Islet of Langerhans (tissue), 1 donor: ENCODE data around the gene GNAI2.
"Not testable (repeated sequence)": the region's sequence is repeated elsewhere in the genome, so short reads cannot be mapped to it uniquely, and the experiment has no call there.

Experiments used
- FAIRE-seq: peaks from one replicate; lab custom pipeline; 2011; peaks lifted over from hg19 to GRCh38; lab: Jason Lieb, UNC

GNAI2 gene

GRCh38 chr3:50264964-50265485, 29.0 kb downstream of the GNAI2 start:
- FAIRE-seq, result no peak

- no peak for FAIRE-seq
Observed at GRCh38 chr3:50265571-50265970, 29.6 kb downstream of the GNAI2 start.

GRCh38 chr3:50266017-50266416, 30.0 kb downstream of the GNAI2 start:
- FAIRE-seq, result no peak

DNA sequence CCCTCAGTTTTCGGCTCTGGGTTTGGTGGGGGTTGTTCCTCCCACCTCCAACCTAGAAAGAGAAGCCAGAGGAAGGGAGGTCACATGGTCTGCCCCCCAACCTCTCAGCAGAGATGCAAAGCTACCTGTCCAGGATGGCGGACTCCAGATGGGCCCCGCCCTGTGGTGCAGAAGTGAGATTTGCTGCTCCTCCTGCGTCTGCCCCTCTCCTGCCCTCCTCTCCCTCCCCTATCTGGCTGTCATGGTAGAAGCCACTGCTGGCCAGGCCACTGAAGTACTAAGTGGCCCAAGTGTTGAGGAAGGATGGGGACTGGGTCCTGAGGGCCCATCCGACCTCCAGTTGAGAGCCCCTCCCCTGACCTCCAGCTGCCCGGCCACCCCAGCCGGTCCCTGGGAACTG, 30.8 kb downstream of the GNAI2 start:
- no peak for FAIRE-seq

GRCh38 chr3:50267280-50267913, 31.4 kb downstream of the GNAI2 start:
- FAIRE-seq, result no peak

GRCh38 chr3:50268276-50268675, 32.3 kb downstream of the GNAI2 start:
- FAIRE-seq, result no peak

DNA sequence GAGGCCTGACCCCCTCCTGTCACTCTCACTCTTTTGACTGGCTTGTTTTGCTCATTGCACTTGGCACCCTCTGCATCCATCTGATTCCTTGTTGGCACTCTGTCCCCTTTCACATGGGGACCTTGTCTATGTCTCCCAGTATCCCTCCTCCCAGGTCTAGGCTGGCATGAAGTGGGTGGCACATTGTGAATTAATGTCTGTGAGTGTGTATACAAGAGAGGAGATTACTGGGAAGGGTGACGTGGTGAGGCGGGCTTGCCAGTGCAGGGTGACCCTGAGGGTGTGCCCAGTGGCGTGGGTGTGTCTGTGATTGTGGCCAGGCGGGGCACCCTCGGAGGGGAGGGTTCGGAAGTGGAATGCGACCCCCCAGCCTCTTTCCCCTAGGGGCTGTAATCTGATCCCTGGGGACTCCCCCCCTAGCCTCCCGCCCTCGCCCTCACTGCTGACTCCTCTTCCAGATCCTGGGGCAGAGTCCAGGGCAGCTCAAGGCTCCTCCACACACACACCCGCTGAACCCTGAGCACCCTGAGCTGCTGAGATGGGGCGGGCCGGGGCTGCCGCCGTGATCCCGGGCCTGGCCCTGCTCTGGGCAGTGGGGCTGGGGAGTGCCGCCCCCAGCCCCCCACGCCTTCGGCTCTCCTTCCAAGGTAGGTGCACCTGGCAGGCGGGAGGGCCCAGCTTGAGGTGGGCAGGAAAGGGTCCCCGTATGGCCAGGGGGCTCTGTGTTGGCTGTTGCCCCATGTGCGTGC, 32.9 kb downstream of the GNAI2 start, which contains the start of gene SEMA3B:
Gene SEMA3B (plus strand): TSS at position 445 of the 749 bp plus-strand sequence. CDS start 94 bp downstream, at position 539.
- no peak for FAIRE-seq

- no peak for FAIRE-seq
Observed at GRCh38 chr3:50269460-50269859, 33.5 kb downstream of the GNAI2 start.

DNA sequence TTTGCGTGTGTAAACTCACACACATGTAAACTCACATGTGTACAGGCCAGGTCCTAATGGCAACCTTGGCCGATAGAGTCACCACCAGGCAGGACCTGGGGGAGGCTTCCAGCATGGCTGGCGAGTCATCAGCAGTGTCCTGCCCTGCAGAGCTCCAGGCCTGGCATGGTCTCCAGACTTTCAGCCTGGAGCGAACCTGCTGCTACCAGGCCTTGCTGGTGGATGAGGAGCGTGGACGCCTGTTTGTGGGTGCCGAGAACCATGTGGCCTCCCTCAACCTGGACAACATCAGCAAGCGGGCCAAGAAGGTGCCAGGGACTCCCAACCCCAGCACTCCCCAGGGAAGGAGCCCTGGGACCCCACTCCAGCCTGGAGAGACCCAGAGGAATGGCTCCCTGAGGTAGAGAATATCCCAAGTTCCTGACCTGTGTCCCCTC, 34.0 kb downstream of the GNAI2 start:
- no peak for FAIRE-seq

- FAIRE-seq, result no peak
Observed at GRCh38 chr3:50270422-50271224, 34.6 kb downstream of the GNAI2 start.

- no peak for FAIRE-seq
Observed at GRCh38 chr3:50271314-50271936, 35.4 kb downstream of the GNAI2 start.

DNA sequence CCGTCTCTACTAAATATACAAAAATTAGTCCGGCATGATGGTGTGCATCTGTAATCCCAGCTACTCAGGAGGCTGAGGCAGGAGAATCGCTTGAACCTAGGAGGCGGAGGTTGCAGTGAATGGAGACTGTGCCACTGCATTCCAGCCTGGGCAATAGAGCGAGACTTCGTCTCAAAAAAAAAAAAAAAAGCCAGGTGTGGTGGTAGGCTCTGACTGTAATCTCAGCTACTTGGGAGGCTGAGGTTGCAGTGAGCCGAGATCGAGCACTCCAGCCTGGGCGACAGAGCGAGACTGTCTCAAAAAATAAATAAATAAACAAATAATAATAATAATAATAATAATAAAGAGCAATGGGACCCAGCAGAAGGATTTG, 36.5 kb downstream of the GNAI2 start:
- not testable (repeated sequence) for FAIRE-seq

- no peak for FAIRE-seq
Observed at GRCh38 chr3:50272911-50273688, 37.1 kb downstream of the GNAI2 start.

DNA sequence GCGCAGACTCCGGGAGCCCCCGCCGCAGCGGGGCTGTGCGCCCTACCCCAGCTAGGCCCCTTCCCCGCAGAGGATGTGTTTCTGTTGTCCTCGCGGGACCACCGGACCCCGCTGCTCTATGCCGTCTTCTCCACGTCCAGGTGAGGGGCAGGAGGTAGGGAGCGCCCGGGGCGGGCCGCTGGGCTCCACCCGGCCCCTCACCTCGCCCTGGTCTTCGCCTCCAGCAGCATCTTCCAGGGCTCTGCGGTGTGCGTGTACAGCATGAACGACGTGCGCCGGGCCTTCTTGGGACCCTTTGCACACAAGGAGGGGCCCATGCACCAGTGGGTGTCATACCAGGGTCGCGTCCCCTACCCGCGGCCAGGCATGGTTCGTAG, 37.7 kb downstream of the GNAI2 start:
- FAIRE-seq, result no peak

DNA sequence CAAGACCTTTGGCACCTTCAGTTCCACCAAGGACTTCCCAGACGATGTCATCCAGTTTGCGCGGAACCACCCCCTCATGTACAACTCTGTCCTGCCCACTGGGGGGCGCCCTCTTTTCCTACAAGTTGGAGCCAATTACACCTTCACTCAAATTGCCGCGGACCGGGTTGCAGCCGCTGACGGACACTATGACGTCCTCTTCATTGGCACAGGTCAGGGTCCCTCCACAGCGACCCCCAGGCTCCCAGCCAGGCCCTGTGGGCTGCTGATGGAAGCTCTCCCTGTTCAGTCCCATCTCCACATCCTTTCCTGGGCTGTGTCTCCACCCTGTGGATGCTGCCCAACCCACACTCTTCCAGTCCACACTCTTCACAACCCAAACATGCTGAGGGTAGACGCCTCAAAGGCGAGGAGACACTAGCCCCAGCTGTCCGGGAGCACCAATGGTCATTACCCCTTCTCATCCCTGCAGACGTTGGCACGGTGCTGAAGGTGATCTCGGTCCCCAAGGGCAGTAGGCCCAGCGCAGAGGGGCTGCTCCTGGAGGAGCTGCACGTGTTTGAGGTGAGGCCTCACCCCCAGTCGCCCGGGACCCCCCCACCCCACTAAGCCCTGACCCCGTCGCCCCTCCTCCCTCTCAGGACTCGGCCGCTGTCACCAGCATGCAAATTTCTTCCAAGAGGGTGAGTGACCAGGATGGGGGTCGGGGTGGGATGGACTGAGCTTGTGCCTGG, 38.5 kb downstream of the GNAI2 start:
- no peak for FAIRE-seq

DNA sequence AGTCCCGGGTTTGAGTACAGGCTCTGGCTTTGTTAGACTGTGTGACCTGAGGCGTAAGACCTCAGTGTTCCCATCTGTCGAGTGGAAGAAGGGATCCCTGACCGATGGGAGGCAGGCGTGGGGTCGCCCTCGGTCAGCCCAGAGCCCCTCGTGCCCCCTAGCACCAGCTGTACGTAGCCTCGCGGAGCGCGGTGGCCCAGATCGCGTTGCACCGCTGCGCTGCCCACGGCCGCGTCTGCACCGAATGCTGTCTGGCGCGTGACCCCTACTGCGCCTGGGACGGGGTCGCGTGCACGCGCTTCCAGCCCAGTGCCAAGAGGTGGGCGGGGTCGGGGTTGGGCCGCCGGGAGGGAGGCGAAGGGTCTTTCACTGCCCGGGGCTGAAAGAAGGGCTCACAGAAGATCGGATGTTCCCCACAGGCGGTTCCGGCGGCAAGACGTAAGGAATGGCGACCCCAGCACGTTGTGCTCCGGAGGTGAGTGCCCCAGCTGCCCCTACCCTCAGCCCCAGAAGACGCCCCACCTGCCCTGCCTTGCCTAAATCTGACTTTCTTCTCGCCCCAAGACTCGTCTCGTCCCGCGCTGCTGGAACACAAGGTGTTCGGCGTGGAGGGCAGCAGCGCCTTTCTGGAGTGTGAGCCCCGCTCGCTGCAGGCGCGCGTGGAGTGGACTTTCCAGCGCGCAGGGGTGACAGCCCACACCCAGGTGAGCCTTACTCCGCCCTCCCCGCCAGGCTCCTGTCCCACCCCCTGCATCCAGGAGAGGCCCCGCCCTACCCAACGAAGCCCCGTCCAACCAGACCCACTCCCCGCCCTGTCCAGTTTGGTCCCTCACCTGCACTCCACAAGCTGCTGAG, 39.4 kb downstream of the GNAI2 start:
- FAIRE-seq, result no peak

GRCh38 chr3:50275996-50276761, 40.2 kb downstream of the GNAI2 start:
- FAIRE-seq, result no peak

- FAIRE-seq, result no peak
Observed at GRCh38 chr3:50276762-50277101, 40.7 kb downstream of the GNAI2 start.
